K562 (cell line): Measurements from ENCODE around the gene TMPRSS9. TPM values are rescaled to one million over a fixed set of nuclear protein-coding genes. Genes with fewer than 3 reads are reported as not detected.

Experiments used
- JUNB ChIP-seq: fragments of 450-650 bp; formaldehyde crosslinking; conservative IDR thresholded peaks from 2 replicates; pipeline ENCODE4 v1.4.0; 2020; ENCODE audit warnings: mild to moderate bottlenecking
- KDM2B ChIP-seq: fragments of 250-450 bp; sonication (Bioruptor Pico); IDR thresholded peaks from 2 replicates; pipeline ENCODE4 v1.8.0; 2021; ENCODE audit warnings: mild to moderate bottlenecking, moderate library complexity
- PREB ChIP-seq: sonication (generic); formaldehyde crosslinking; IDR thresholded peaks from 2 replicates; pipeline ENCODE4 v1.8.1; 2023; ENCODE audit warnings: mild to moderate bottlenecking, missing genetic modification reagents
- SIX5 ChIP-seq, 2 experiments: IDR thresholded peaks; 2 replicates each; pipeline ENCODE4 v1.6.1; 2011; ENCODE audit warnings: low read length in 2 of 2, borderline replicate concordance in 1 of 2, low read depth in 1 of 2, mild to moderate bottlenecking in 1 of 2, moderate library complexity in 1 of 2; ENCODE audit not compliant: insufficient read depth in 1 of 2
- SMARCA5 ChIP-seq: fragments of 450-650 bp; IDR thresholded peaks from 2 replicates; pipeline ENCODE4 v1.6.1; 2016
- TAL1 ChIP-seq: fragments of 450-650 bp; IDR thresholded peaks from 2 replicates; pipeline ENCODE4 v1.6.1; 2016; ENCODE audit warnings: mild to moderate bottlenecking
- TSHZ1 ChIP-seq: fragments of 250-450 bp; sonication (Bioruptor Pico); IDR thresholded peaks from 2 replicates; pipeline ENCODE4 v1.4.0; 2020; ENCODE audit warnings: mild to moderate bottlenecking, moderate library complexity
- ZBTB5 ChIP-seq: fragments of 450-650 bp; IDR thresholded peaks from 2 replicates; pipeline ENCODE4 v1.6.1; 2017; ENCODE audit warnings: antibody characterized with exemption
- ZNF146 ChIP-seq: IDR thresholded peaks from one replicate; pipeline ENCODE4 v1.6.1; 2018; ENCODE audit warnings: missing compliant biosample characterization; ENCODE audit not compliant: unreplicated experiment
- ZNF586 ChIP-seq: fragments of 450-650 bp; formaldehyde crosslinking; conservative IDR thresholded peaks from 2 replicates; pipeline ENCODE4 v1.4.0; 2020; ENCODE audit warnings: mild to moderate bottlenecking, moderate library complexity
- ZNF696 ChIP-seq: fragments of 250-450 bp; sonication (Bioruptor Pico); conservative IDR thresholded peaks from 2 replicates; pipeline ENCODE4 v1.4.0; 2020; ENCODE audit warnings: mild to moderate bottlenecking, moderate library complexity
- ZNF778 ChIP-seq: fragments of 450-650 bp; formaldehyde crosslinking; IDR thresholded peaks from 2 replicates; pipeline ENCODE4 v1.4.0; 2020; ENCODE audit warnings: mild to moderate bottlenecking, moderate library complexity
- polyA plus RNA-seq, 8 experiments: library from polyadenylated mRNA; depleted of rRNA in 4 of 8; stranded (reverse) in 5 of 8; unstranded in 3 of 8; fragments of >200 nt; fragmentation: Nextera tagmentation in 2 of 8; fragmentation: Illumina TruSeq in 1 of 8; extraction: Ambion mirVana in 2 of 8; extraction: Trizol in 1 of 8; gene quantifications; 2 replicates each; pipeline versions ENCODE4 v1.2.1 to v1.2.3, GENCODE V29; 2011 to 2014; ENCODE audit warnings: inconsistent platforms in 1 of 8, missing spikeins in 1 of 8
- total RNA-seq, 7 experiments: library from RNA; depleted of rRNA in 6 of 7; stranded (reverse); fragments of >200 nt in 6 of 7; fragmentation: Illumina TruSeq in 2 of 7; extraction: Trizol in 2 of 7; gene quantifications; 2 replicates each; pipeline versions ENCODE4 v1.2.1 to v1.2.3, GENCODE V29; 2011 to 2021; ENCODE audit warnings: low replicate concordance in 1 of 7
- TF ChIP-seq, protein P1 (sequence below): sonication (generic); formaldehyde crosslinking; IDR thresholded peaks from 2 replicates; pipeline ENCODE4 v1.8.0; 2022; ENCODE audit warnings: mild to moderate bottlenecking, low read depth, missing genetic modification reagents
- TF ChIP-seq, protein P2 (sequence below): fragments of 450-650 bp; IDR thresholded peaks from 2 replicates; pipeline ENCODE4 v1.6.1; 2016; ENCODE audit warnings: borderline replicate concordance

TMPRSS9 gene
- total and polyA plus RNA-seq, 9 of the 15 experiments (the other 6 are each of a cell fraction or from before 2014, with no cell fraction given) = 0.01 to 0.03 TPM; not detected in 7

- TF ChIP-seq, protein P1, sequence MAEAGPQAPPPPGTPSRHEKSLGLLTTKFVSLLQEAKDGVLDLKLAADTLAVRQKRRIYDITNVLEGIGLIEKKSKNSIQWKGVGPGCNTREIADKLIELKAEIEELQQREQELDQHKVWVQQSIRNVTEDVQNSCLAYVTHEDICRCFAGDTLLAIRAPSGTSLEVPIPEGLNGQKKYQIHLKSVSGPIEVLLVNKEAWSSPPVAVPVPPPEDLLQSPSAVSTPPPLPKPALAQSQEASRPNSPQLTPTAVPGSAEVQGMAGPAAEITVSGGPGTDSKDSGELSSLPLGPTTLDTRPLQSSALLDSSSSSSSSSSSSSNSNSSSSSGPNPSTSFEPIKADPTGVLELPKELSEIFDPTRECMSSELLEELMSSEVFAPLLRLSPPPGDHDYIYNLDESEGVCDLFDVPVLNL (CRISPR knock-in tag) = no peak
- no peak for TF ChIP-seq JUNB
- no peak for TF ChIP-seq ZBTB5
- no peak for TF ChIP-seq PREB (CRISPR knock-in tag)
- TF ChIP-seq SIX5 (IDR thresholded peaks at IDR 0.05; ENCODE audit: borderline replicate concordance in 1 of 2, insufficient read depth in 1 of 2, low read depth in 1 of 2, low read length in 2 of 2) = peak; percentile 79 to 91
- TF ChIP-seq SMARCA5 = no peak
- TF ChIP-seq ZNF586 (CRISPR knock-in tag) = no peak
- no peak for TF ChIP-seq KDM2B (CRISPR knock-in tag)
- TF ChIP-seq ZNF778 (CRISPR knock-in tag) = no peak
- TF ChIP-seq ZNF146 (CRISPR knock-in tag) = no peak
- no peak for TF ChIP-seq TSHZ1
- TF ChIP-seq, protein P2, sequence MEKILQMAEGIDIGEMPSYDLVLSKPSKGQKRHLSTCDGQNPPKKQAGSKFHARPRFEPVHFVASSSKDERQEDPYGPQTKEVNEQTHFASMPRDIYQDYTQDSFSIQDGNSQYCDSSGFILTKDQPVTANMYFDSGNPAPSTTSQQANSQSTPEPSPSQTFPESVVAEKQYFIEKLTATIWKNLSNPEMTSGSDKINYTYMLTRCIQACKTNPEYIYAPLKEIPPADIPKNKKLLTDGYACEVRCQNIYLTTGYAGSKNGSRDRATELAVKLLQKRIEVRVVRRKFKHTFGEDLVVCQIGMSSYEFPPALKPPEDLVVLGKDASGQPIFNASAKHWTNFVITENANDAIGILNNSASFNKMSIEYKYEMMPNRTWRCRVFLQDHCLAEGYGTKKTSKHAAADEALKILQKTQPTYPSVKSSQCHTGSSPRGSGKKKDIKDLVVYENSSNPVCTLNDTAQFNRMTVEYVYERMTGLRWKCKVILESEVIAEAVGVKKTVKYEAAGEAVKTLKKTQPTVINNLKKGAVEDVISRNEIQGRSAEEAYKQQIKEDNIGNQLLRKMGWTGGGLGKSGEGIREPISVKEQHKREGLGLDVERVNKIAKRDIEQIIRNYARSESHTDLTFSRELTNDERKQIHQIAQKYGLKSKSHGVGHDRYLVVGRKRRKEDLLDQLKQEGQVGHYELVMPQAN = peak; percentile 83; the same call in 1 of the 2 replicates
- no peak for TF ChIP-seq TAL1
- TF ChIP-seq ZNF696 (CRISPR knock-in tag) = no peak
Measured at GRCh38 chr19:2427429-2428320, 67.6 kb downstream of the TMPRSS9 start, which contains the start of gene TIMM13 (continued).
